Bronchial epithelial cell (primary cell): ENCODE measurements around the gene TAF4. TPM values are rescaled to one million over a fixed set of nuclear protein-coding genes. Genes with fewer than 3 reads are reported as not detected.

Experiments used
- DNase-seq: peaks from one replicate; pipeline ENCODE4 v3.0.0-alpha.2; 2010; ENCODE audit warnings: low read depth
- FAIRE-seq: peaks from 2 replicates; lab custom pipeline; 2011; peaks lifted over from hg19 to GRCh38; lab: Jason Lieb, UNC
- H3K27me3 ChIP-seq: 2 replicates; pipeline ENCODE4 v1.5.1; 2011; ENCODE audit warnings: low read length; ENCODE audit not compliant: control insufficient read depth, insufficient read depth
- H3K36me3 ChIP-seq: 2 replicates; pipeline ENCODE4 v1.5.1; 2011; ENCODE audit warnings: low read length; ENCODE audit not compliant: control insufficient read depth, insufficient read depth
- H3K4me3 ChIP-seq: 2 replicates; pipeline ENCODE4 v1.5.1; 2011; ENCODE audit warnings: mild to moderate bottlenecking, low read depth, low read length, control low read depth
- total RNA-seq: library from RNA; depleted of rRNA; stranded (reverse); fragments of >200 nt; gene quantifications from 2 replicates; pipeline ENCODE4 v1.2.1, GENCODE V29; 2014
- TF ChIP-seq, protein P1 (sequence below): IDR thresholded peaks from 2 replicates; pipeline ENCODE4 v1.5.1; 2011; ENCODE audit warnings: mild to moderate bottlenecking, moderate library complexity, low read length, control low read depth, inconsistent platforms; ENCODE audit not compliant: insufficient read depth, severe bottlenecking

The TAF4 gene
- total RNA-seq, 1 donor from 2014 or later = 3.2 TPM

DNA sequence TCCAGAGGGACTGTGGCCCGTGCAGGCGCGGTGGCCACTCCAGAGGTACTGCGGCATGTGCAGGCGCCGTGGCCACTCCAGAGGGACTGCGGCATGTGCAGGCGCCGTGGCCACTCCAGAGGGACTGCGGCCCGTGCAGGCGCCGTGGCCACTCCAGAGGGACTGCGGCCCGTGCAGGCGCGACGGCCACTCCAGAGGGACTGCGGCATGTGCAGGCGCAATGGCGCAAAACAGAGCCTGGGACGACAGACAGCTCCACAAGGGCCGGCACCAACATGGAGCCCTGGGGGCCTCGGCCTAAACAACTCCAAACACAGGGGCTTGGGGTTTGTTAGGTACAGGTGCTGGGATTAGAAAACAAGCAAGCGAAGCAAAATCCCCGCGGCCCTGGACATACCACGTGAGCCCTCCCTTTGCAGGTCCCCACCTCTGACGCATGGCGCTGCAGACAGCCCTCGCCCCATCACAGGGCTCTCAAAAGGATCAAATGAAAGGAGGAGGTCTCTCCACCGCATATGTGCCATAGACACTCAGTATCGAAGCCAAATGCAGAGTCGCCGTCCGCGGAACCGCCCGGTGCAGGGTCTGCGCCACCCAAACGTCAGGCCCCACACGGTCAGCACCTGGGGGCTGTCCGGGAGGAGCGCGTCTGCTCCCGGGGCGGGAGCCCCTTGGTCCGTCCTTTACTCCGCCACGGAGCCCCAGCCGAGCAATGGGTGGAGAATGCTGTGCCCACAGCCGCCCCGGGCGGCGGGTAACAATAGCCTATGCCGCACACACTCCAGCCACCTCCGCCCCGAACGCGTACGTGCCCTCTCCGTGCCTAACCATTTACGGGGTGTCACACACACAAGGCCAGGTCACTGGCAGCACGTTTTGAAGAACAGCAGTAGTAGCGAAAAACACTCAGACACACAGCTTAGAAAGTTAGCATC lies 85.7 kb downstream of the TAF4 start:
- TF ChIP-seq, protein P1, sequence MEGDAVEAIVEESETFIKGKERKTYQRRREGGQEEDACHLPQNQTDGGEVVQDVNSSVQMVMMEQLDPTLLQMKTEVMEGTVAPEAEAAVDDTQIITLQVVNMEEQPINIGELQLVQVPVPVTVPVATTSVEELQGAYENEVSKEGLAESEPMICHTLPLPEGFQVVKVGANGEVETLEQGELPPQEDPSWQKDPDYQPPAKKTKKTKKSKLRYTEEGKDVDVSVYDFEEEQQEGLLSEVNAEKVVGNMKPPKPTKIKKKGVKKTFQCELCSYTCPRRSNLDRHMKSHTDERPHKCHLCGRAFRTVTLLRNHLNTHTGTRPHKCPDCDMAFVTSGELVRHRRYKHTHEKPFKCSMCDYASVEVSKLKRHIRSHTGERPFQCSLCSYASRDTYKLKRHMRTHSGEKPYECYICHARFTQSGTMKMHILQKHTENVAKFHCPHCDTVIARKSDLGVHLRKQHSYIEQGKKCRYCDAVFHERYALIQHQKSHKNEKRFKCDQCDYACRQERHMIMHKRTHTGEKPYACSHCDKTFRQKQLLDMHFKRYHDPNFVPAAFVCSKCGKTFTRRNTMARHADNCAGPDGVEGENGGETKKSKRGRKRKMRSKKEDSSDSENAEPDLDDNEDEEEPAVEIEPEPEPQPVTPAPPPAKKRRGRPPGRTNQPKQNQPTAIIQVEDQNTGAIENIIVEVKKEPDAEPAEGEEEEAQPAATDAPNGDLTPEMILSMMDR = no peak
- no peak overlapping the region for H3K4me3 ChIP-seq

GRCh38 chr20:61979090-61979489 lies 86.6 kb downstream of the TAF4 start:
- FAIRE-seq (no peak), DNase-seq (no peak)
- Histone ChIP-seq H3K27me3 (no peaks in the 10 kb centered on the region), H3K4me3 (no peak overlapping the region), H3K36me3 (peaks cover 6% of the 10 kb centered on the region)
- TF ChIP-seq, protein P1 = no peak

More for the DNA sequence above, 85.7 kb downstream of the TAF4 start:
- DNase-seq (no peak), FAIRE-seq (no peak)
- Histone ChIP-seq H3K27me3 (no peaks in the 10 kb centered on the region), H3K36me3 (peaks cover 6% of the 10 kb centered on the region)

- Histone ChIP-seq H3K27me3 (no peaks in the 10 kb centered on the region), H3K36me3 (peaks cover 9% of the 10 kb centered on the region), H3K4me3 (no peak overlapping the region)
- TF ChIP-seq, protein P1 = no peak
- DNase-seq (no peak), FAIRE-seq (no peak)
These were observed 87.2 kb downstream of the TAF4 start for GRCh38 chr20:61978491-61978890.

GRCh38 chr20:61977419-61977786 lies 88.3 kb downstream of the TAF4 start:
- Histone ChIP-seq H3K36me3 (peaks cover 12% of the 10 kb centered on the region), H3K27me3 (no peaks in the 10 kb centered on the region), H3K4me3 (no peak overlapping the region)
- TF ChIP-seq, protein P1 = no peak
- FAIRE-seq (no peak), DNase-seq (no peak)

- peaks cover 12% of the 10 kb centered on the region for H3K36me3 ChIP-seq
- FAIRE-seq (no peak), DNase-seq (no peak)
- H3K4me3 ChIP-seq = no peak overlapping the region
- H3K27me3 ChIP-seq = no peaks in the 10 kb centered on the region
- TF ChIP-seq, protein P1 = no peak
These were observed 88.8 kb downstream of the TAF4 start for GRCh38 chr20:61976644-61977418.
